HepG2 (cell line): ENCODE data around the gene HAND1. TPM values are rescaled to one million over a fixed set of nuclear protein-coding genes. Genes with fewer than 3 reads are reported as not detected.

Source experiments
- ARNT ChIP-seq: fragments of 450-650 bp; IDR thresholded peaks from 2 replicates; pipeline ENCODE4 v1.6.1; 2017
- HNRNPLL ChIP-seq: fragments of 200-400 bp; formaldehyde crosslinking; IDR thresholded peaks from 2 replicates; pipeline ENCODE4 v1.6.1; 2017; ENCODE audit warnings: mild to moderate bottlenecking, low read depth, low read length; ENCODE audit not compliant: poor library complexity, severe bottlenecking
- SIX1 ChIP-seq: sonication (generic); formaldehyde crosslinking; IDR thresholded peaks from 2 replicates; pipeline ENCODE4 v1.4.0; 2020; ENCODE audit warnings: missing genetic modification reagents, borderline replicate concordance
- TEAD3 ChIP-seq: optimal IDR thresholded peaks from 2 replicates; pipeline ENCODE3; 2016; ENCODE audit warnings: borderline replicate concordance
- ZNF335 ChIP-seq: sonication (generic); formaldehyde crosslinking; IDR thresholded peaks from 2 replicates; pipeline ENCODE4 v1.4.0; 2020; ENCODE audit warnings: missing genetic modification reagents
- ZNF558 ChIP-seq: sonication (generic); formaldehyde crosslinking; IDR thresholded peaks from 2 replicates; pipeline ENCODE4 v1.9.0; 2022; ENCODE audit warnings: mild to moderate bottlenecking, missing genetic modification reagents, borderline replicate concordance
- ZNF562 ChIP-seq: sonication (generic); formaldehyde crosslinking; IDR thresholded peaks from 2 replicates; pipeline ENCODE4 v1.8.0; 2022; ENCODE audit warnings: missing genetic modification reagents, borderline replicate concordance
- polyA plus RNA-seq, 8 experiments: library from polyadenylated mRNA; depleted of rRNA in 3 of 8; stranded (reverse) in 7 of 8; unstranded in 1 of 8; fragments of >200 nt; fragmentation: Illumina TruSeq in 4 of 8; extraction: Trizol in 4 of 8; gene quantifications; 2 replicates each; pipeline versions ENCODE4 v1.2.1 to v1.2.3, GENCODE V29; 2011 to 2016; ENCODE audit warnings: low read depth in 4 of 8, missing spikeins in 1 of 8, mixed read lengths in 1 of 8; ENCODE audit not compliant: insufficient read depth in 1 of 8
- total RNA-seq, 5 experiments: library from RNA; depleted of rRNA; stranded (reverse); fragments of >200 nt; fragmentation: Illumina TruSeq; extraction: Trizol; gene quantifications; 2 replicates each; pipeline ENCODE4 v1.2.3, GENCODE V29; 2016; ENCODE audit warnings: low read depth in 1 of 5
- TF ChIP-seq, protein P1 (sequence below): sonication (generic); formaldehyde crosslinking; IDR thresholded peaks from 2 replicates; pipeline ENCODE4 v1.5.1; 2020; ENCODE audit warnings: missing genetic modification reagents, mild to moderate bottlenecking, borderline replicate concordance
- TF ChIP-seq, protein P2 (sequence below), 2 experiments: fragments of 450-650 bp in 1 of 2; sonication (generic) in 1 of 2; formaldehyde crosslinking in 1 of 2; IDR thresholded peaks; 2 replicates each; pipeline versions ENCODE4 v1.6.1 to v1.8.0; 2016 to 2022; ENCODE audit warnings: antibody characterized with exemption in 1 of 2, mild to moderate bottlenecking in 1 of 2, missing genetic modification reagents in 1 of 2
- TF ChIP-seq, protein P3 (sequence below): sonication (generic); formaldehyde crosslinking; IDR thresholded peaks from 2 replicates; pipeline ENCODE4 v1.4.0; 2020; ENCODE audit warnings: mild to moderate bottlenecking, missing genetic modification reagents
- TF ChIP-seq, protein P4 (sequence below): sonication (generic); formaldehyde crosslinking; IDR thresholded peaks from 2 replicates; pipeline ENCODE4 v1.4.0; 2020; ENCODE audit warnings: missing genetic modification reagents, borderline replicate concordance

HAND1 gene
- total and polyA plus RNA-seq, 2 of the 13 experiments (the other 11 are each of a cell fraction or from before 2014, with no cell fraction given), result not detected

DNA sequence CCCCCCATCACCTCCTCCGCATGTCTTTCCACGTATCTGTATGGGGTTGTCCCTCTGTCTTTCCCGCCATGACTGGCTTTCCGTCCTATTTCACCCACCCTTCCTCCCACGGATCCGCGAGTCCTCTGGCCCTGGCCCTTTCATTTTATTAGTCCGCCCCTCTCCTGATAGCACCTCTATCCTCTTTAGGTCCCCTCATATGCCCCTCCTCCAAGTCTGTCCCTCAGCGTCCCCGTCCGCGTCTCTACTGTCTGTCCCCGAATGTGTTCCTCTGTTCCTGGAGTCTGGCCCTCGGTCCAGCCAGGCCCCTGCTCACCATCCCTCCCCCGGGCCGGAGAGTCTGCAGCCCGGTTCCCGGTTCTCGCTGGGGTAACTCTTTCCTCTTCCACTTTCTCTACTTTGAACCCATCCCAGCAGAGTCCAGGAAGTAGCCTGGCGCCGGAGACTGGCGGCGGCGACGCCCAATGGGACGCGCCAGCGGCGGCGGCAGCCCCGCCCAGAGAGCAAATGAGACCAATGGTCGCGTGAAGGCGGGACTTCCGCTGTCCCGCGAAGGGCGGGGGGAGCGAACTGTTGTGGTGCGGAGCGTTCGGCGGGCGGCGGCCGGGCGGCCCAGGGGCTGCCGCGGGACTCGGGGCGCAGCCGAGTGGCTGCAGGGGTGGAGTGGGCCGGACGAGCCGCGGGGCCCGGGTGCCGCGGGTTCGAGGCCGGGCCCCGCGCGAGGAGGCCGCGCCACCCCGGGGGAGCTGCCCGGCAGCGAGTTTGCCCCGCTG, 32.4 kb downstream of the HAND1 start, which contains the start of gene SAP30L (continued):
- TF ChIP-seq, protein P1, sequence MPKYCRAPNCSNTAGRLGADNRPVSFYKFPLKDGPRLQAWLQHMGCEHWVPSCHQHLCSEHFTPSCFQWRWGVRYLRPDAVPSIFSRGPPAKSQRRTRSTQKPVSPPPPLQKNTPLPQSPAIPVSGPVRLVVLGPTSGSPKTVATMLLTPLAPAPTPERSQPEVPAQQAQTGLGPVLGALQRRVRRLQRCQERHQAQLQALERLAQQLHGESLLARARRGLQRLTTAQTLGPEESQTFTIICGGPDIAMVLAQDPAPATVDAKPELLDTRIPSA (CRISPR knock-in tag), result no peak
- no peak for TF ChIP-seq SIX1 (CRISPR knock-in tag)
- peak; percentile 20 for TF ChIP-seq TEAD3 (CRISPR knock-in tag)
- TF ChIP-seq, protein P2, sequence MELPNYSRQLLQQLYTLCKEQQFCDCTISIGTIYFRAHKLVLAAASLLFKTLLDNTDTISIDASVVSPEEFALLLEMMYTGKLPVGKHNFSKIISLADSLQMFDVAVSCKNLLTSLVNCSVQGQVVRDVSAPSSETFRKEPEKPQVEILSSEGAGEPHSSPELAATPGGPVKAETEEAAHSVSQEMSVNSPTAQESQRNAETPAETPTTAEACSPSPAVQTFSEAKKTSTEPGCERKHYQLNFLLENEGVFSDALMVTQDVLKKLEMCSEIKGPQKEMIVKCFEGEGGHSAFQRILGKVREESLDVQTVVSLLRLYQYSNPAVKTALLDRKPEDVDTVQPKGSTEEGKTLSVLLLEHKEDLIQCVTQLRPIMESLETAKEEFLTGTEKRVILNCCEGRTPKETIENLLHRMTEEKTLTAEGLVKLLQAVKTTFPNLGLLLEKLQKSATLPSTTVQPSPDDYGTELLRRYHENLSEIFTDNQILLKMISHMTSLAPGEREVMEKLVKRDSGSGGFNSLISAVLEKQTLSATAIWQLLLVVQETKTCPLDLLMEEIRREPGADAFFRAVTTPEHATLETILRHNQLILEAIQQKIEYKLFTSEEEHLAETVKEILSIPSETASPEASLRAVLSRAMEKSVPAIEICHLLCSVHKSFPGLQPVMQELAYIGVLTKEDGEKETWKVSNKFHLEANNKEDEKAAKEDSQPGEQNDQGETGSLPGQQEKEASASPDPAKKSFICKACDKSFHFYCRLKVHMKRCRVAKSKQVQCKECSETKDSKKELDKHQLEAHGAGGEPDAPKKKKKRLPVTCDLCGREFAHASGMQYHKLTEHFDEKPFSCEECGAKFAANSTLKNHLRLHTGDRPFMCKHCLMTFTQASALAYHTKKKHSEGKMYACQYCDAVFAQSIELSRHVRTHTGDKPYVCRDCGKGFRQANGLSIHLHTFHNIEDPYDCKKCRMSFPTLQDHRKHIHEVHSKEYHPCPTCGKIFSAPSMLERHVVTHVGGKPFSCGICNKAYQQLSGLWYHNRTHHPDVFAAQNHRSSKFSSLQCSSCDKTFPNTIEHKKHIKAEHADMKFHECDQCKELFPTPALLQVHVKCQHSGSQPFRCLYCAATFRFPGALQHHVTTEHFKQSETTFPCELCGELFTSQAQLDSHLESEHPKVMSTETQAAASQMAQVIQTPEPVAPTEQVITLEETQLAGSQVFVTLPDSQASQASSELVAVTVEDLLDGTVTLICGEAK (IDR thresholded peaks at IDR 0.05), result no peak
- TF ChIP-seq, protein P2 (CRISPR knock-in tag; IDR thresholded peaks at IDR 0.05), result 0 out of 2 replicates have a peak, but pooled peaks have one; percentile 33
- peak; percentile 64 for TF ChIP-seq HNRNPLL
- TF ChIP-seq ARNT, result no peak
- no peak for TF ChIP-seq ZNF562 (CRISPR knock-in tag)
- TF ChIP-seq, protein P3, sequence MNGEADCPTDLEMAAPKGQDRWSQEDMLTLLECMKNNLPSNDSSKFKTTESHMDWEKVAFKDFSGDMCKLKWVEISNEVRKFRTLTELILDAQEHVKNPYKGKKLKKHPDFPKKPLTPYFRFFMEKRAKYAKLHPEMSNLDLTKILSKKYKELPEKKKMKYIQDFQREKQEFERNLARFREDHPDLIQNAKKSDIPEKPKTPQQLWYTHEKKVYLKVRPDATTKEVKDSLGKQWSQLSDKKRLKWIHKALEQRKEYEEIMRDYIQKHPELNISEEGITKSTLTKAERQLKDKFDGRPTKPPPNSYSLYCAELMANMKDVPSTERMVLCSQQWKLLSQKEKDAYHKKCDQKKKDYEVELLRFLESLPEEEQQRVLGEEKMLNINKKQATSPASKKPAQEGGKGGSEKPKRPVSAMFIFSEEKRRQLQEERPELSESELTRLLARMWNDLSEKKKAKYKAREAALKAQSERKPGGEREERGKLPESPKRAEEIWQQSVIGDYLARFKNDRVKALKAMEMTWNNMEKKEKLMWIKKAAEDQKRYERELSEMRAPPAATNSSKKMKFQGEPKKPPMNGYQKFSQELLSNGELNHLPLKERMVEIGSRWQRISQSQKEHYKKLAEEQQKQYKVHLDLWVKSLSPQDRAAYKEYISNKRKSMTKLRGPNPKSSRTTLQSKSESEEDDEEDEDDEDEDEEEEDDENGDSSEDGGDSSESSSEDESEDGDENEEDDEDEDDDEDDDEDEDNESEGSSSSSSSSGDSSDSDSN (CRISPR knock-in tag), result peak; percentile 33
- peak; percentile 66; the same call in 1 of the 2 replicates for TF ChIP-seq ZNF558 (CRISPR knock-in tag)
- TF ChIP-seq ZNF335 (CRISPR knock-in tag), result peak; percentile 60; the same call in 1 of the 2 replicates
- TF ChIP-seq, protein P4, sequence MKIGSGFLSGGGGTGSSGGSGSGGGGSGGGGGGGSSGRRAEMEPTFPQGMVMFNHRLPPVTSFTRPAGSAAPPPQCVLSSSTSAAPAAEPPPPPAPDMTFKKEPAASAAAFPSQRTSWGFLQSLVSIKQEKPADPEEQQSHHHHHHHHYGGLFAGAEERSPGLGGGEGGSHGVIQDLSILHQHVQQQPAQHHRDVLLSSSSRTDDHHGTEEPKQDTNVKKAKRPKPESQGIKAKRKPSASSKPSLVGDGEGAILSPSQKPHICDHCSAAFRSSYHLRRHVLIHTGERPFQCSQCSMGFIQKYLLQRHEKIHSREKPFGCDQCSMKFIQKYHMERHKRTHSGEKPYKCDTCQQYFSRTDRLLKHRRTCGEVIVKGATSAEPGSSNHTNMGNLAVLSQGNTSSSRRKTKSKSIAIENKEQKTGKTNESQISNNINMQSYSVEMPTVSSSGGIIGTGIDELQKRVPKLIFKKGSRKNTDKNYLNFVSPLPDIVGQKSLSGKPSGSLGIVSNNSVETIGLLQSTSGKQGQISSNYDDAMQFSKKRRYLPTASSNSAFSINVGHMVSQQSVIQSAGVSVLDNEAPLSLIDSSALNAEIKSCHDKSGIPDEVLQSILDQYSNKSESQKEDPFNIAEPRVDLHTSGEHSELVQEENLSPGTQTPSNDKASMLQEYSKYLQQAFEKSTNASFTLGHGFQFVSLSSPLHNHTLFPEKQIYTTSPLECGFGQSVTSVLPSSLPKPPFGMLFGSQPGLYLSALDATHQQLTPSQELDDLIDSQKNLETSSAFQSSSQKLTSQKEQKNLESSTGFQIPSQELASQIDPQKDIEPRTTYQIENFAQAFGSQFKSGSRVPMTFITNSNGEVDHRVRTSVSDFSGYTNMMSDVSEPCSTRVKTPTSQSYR (CRISPR knock-in tag), result no peak
